NK-92 (cell line): Measurements from ENCODE around the gene RFT1.

Experiments
- DNase-seq: peaks from one replicate; lab custom pipeline; 2025; ENCODE audit not compliant: unreplicated experiment; lab: John Stamatoyannopoulos, UW

RFT1 gene

GRCh38 chr3:53097887-53098286, 32.3 kb downstream of the RFT1 start:
- DNase-seq: no peak

DNA sequence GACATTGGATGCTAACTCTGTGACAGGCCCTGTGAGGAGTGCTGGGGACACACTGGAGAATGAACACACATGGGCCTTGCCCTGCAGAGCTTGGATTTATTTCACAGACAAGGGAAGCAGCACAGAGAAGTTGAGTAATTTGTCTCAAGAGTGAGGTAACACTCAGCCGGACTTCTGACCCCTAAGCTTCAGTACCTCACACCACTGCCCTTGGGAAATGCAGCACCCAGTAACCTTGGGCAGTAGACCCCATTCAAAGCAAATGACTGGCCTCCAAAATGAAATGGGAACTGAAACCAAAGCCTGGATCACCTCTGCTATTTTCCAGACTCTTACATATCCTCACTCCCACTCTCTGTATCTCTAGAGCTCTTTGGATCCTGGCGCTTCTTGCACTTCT, 37.3 kb downstream of the RFT1 start:
- no peak for DNase-seq

DNA sequence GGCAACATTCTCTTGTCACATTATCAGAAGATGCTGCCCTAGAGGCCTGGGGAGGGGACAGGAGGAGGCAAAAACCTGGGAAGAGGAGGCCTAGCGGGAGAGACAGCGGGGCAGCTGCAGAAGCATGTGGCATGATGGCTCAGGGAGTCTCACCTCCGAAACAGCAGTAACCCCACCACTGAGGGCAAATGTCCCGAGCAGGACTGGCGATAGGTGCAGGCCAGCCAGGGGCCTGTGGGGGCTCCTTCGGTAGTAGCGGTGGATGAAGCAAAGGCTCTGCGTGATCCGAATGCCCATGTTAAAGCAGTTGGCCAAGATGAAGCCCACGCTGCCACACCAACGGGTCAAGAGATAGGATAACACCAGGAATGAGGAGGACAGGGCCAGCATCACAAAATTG, 38.0 kb downstream of the RFT1 start:
- no peak for DNase-seq

DNA sequence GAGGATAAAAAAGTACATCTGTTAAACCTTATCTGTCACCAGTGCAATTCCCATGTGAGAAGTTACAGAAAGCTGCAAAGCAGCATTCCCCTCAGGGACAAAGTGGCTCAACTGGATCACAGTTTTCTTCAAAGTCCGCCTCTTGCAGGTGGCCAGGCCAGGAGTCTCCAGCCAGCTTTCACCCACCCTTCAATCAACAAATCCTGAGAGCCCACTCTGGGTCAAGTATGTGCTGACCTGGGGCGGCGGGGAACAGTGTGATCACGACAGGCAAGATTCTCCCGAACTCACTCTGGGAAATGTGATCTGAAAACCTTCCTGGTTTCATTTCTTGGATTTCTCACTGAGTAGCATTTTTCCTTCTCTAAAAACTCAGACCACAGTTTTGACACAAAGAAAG, 39.2 kb downstream of the RFT1 start:
- no peak for DNase-seq

- DNase-seq: no peak
These were observed 40.7 kb downstream of the RFT1 start for GRCh38 chr3:53089511-53089910.

DNA sequence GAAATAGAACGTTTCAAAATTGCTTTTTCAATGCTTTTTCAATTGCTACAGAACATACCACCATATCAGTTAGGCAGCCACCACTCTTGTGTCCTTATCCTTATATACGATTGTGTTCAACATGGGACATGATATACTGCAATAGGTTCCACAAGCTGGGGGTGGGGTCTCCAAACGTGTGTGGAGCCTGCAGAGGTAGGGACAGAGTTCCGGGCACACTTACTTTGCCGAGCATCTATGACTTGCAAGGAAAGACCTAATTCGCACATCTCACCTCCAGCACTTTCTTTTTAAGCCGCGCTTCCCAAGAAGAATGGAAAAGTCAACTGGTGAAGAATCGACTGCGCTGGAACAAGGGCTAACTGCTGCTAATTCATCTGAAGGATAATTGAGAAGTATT, 44.8 kb downstream of the RFT1 start:
- no peak for DNase-seq

- no peak for DNase-seq
These were observed 45.8 kb downstream of the RFT1 start for GRCh38 chr3:53084310-53085001.

DNA sequence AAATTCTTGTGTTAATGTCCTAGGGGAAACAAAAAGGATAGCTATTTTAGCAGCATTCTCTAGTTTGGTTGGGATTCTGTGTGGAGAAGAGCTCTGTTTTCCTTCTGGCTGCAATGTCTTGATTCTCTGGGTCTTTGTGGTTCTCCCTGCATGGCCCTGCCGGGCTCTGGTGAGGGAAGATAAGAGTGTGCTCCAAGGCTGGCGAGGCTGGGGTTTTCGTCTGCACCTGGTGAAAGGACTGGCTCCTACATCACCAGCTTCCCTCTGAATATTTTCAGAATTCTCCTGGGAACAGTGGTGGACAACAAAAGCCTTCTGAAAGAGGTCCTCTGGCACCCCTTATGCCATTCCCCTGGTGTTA, 46.3 kb downstream of the RFT1 start:
- no peak for DNase-seq

DNA sequence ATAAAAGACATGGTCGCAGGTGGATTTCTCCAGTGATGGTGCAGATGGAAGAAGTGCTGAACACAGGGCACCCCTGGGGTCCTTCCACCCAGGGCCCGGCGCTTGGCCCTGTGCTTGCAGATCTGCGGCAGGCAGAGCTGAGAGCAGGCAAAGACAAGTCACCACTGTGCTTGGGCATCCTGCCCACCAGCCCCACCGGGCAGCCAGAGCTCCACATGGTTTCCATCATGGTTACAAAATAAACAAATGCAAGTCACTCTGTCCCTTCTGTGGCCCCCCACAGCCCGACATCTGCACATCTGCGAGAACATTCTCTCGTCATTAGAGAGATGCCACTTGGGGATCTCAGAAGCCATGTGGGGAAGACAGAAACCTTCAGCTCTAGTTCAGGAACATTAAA, 46.7 kb downstream of the RFT1 start:
- DNase-seq: no peak

GRCh38 chr3:53082736-53083135, 47.5 kb downstream of the RFT1 start:
- DNase-seq: no peak

DNA sequence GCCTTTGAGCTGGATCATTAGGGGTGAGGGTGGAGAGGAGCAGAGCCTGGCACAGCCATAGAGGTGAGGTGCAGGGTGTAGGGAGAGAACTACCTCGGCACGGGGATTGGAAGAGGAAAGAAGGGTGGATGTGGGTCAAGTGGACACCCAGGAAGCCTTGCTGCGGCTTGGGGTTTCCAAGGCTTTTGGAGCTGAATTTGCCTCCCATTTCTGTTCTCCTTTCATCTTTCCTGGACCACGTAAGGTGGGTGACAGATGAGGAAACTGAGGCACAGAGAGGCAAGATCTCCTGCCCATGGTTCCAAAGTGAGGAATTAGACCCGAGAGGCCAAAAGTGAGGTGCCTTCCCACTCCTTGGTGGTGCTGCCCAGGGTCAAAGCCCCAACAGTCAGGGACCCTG, 48.9 kb downstream of the RFT1 start:
- no peak for DNase-seq

DNA sequence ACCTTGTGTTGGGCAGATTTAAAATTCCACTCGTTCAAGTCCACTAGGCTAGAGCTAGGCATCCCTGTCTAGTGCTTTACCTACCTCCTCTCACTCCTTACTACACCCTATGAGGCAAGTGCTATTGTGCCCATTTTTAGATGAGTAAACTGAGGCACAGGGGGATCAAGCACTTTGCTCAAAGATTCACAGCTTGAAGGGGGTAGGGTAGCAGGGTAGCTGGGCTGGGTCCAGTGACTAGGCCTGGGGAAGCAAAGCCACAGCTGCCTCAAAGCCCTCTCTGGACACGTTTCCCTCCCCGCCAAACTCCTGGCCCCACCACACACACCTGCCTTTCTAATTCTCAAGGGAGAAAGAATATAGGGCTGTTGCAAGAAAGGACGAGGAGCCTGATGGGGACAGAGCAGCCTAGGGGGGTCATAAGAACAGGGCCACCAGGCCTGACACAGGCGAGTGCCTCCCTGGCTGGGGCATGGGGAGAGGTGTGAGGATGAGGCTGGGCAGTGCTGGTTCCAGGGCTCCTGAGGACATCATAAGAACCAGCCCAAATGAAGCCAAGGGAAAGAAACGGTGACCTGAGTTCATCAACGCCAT, 49.5 kb downstream of the RFT1 start:
- no peak for DNase-seq

DNA sequence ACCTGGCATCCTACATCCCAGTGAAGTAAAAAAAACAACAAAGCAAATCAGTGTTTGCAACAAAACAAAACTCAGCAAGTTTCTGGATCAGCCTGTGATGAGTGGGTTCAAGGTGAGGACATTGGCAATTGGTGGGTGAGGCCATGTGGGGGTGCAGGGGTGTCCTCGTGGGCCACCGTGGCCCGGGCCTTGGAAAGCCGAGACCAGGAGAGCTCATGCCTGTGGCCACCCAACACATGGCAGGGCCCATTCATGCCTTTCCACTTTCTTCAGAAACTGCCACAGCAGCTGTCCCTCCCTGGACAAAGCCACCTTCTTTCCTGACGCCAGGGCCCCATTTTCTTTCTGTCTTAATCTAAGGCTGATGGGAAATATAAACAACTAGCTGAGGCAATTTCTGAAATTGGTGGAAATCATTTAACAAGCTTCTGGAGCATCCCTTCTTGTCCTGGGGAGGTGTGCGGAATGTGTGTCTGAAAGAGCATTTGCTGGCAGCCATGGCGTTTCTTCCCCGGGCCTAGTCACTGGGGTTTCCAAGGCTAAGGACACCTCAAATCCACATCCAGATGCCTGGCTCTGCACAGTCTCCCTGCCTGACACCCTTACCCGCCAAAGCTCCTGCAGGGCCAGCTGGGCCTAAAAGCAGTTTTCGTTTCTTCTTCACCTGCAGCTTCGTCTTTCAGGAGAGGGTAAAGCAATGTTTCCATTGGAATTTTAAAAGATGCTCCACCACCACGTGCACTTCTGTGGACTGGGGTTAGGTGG, 50.3 kb downstream of the RFT1 start:
- DNase-seq: no peak

DNA sequence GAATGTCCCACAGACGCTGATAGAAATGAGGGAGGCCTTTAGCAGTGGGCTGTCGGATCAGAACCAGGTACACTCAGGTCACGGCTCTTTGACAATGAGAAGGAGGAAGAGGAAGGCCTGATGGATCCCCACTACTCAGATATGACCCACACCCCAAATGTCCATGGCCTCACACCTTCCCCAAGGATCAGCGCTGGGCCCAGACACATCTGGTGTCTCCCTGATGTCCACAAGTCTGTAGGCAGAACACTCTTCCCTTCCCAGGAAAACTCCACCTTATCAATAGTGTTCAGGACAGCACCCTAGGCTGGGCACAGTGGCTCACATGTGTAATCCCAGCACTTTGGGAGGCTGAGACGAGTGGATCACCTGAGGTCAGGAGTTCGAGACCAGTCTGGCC, 51.1 kb downstream of the RFT1 start:
- no peak for DNase-seq

DNA sequence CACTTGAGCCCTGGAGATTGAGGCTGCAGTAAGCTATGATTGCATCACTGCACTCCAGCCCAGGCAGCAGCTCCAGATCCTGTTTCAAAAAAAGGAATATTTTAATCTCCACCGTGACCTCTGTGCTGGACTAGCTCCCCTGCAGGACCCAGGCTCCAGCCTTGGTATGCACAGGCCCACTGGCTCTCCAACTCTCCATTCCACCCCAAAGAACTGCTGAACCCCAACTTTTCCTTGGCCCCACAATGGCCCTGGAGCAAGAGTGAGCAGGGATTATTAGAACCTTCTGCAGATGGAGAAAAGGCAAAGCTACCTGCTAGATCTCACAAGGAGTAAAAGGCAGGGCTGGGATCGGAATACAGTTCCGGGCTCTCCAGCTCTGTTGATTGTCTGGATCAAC, 51.6 kb downstream of the RFT1 start:
- no peak for DNase-seq

DNA sequence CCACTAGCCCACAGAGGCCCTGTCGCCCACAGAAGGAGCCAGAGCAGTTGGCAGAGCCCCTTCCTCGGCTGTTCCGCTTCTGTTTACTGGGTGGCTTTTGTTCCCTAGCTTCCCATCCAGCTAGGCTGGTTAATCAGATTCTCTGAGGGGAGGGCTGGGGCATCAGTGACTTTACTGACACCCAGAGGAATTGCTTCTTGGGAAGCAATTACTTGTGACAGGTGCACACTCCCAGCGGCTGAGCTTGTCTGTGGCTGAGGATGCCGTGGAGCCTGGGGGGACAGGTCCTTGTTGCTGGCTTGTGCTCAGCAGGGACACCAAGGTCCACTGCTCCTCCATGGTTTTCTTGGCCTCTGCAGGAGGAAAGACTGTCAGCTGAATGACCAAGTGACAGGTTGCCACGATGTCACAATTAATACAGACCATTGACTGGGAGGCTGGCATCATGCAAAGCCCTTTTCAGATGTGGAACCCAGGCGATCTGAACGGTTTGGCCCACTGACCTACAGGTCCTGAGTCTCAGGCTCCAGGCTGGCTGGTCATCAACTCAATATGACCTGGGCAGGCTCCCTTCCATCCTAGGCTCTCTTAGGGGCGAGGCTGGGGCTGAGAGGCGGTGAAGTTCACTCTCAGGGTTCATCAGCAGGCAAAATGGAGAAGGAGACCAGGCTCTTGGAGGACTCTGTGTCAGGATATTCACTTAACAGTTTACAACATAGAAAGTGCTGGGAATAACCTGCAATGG, 52.6 kb downstream of the RFT1 start:
- no peak for DNase-seq

DNA sequence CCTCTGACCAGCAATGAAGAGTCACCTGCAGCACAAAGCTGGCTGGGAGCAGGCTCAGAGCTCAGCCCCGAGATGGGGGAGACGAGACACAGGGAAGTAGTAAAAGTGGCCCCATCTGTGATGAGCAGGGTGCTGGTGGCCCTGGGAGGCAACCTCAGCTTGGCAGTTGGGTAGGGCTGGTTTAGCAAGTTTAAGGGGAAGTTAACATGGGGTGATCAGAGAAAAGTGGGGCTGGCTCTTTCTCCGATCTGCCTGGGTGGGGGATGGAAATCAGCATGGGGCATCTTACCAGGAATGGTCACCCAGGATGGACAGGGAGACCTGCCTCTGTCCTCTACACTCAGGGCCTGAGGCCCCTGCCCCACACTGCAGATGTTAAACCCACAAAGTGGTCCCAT, 54.5 kb downstream of the RFT1 start:
- DNase-seq: no peak

DNA sequence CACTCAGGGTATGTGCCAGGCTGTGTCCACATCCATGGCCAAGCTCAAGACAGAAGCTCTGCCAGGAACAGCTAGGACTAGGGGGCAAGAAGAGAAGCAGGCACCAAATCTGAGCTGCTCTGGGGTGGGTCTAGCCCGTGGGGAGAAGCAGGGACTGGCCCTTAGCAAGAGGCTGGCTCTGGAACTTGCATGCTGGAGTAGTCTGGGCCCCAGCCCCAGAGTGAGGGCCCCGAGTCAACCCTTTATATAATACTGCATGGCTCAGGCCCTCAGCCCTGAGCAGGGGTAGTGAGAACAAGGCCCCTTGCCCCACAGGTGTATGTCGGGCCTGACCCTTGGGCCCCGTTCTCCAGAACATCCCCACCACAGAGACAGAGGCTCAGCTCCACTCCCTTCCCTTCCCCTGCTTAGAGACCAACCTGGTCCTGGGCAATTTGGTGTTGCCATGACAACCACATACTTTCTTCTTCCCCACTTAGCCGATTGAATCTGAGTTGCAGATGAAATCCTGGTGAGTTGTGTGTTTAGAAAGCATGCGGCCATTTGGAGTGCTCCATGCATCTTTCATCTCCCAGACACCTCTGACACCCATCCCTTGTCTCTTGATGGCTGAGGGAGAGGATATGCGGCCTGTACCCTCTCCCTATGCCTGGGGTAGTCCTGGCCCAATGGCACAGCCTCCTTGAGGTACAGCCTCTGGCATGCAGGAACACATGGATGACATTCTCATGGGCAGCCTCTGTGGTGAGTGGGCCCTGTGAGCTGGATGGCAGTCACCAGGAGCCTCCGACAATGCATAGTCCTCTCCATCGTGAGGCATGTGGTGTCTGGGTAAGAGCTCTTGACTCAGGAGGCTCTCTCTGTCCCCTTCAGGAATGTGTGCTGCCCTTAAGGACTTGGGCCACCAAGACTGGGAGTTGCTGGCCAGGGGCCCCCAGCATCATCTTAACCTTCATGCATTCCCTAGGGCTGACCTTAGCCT, 55.2 kb downstream of the RFT1 start:
- no peak for DNase-seq

DNA sequence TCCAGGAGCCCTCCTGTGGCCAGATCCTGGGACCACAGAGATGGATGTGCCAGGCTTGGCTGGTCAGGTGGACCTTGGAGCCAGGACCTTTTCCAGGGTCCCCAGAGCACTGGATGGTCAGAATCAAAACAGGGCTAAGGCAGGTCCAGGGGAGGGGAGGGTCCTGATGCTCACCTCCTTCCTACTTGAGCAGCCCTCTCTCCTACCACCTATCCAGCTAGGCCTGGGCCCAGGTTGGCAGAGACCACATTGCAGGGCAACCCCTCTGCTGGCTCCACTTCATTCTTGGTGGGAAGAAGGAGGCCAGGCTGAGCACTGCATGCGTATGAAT, 55.9 kb downstream of the RFT1 start:
- DNase-seq: no peak

DNA sequence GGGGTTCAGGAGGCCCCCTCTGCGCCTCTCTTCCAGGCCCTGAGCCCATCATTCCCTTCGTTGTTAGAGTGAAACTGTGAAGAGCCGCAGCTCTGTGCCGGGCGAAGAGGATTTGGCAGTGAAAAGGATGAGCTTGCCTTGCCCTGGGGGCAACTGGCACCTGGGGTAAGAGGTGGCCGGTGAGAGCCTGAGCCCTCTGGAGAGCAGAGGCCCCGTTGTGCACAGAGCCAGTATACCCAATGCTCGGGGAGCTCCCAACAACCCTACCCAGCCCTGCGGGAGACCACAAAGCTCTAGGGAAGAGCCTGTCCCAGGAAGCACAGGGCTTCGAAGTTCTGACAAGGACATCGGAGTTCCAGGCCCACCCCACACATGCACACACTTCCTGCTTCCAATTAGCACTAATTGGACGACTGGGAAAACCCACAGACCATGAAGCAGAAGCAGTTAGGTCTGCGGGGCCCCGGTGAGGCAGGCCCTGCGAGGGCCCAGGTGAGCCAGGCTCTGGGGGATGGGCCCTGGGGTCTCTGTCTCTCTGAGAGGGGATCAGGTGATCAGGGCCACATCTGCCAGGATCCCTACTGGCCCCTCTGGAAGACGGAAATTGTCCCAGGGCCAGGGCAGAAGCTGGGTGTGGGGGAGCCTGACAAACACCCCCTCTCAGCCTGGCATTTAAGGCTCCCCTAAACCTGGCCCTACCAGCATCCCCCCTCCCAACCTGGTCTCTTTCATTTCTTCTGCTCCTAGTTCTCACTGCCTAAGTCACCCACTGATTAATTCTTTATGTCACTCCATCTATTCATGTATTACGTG, 56.5 kb downstream of the RFT1 start:
- no peak for DNase-seq
